MM.1S (cell line): ENCODE results near the gene YJEFN3.

Experiments used
- DNase-seq: peaks from one replicate; pipeline ENCODE4 v3.0.0-alpha.2; 2015
- H2AFZ ChIP-seq: fragments of 300-600 bp; sonication (generic); 2 replicates; pipeline ENCODE4 v1.6.0; 2016; ENCODE audit warnings: antibody characterized with exemption, low read length
- H3F3A ChIP-seq: fragments of 300-600 bp; sonication (generic); 2 replicates; pipeline ENCODE4 v1.6.1; 2016; ENCODE audit warnings: mild to moderate bottlenecking, antibody characterized with exemption, low read length, moderate library complexity, mixed read lengths; ENCODE audit not compliant: insufficient read depth
- H3K27ac ChIP-seq: fragments of 300-600 bp; sonication (generic); 2 replicates; pipeline ENCODE4 v1.5.1; 2016; ENCODE audit warnings: mild to moderate bottlenecking, low read length
- H3K27me3 ChIP-seq: fragments of 300-600 bp; sonication (generic); replicated peaks from 2 replicates; pipeline ENCODE4 v1.6.0; 2016; ENCODE audit warnings: low read length; ENCODE audit not compliant: insufficient read depth
- H3K36me3 ChIP-seq: fragments of 300-600 bp; sonication (generic); replicated peaks from 2 replicates; pipeline ENCODE4 v1.6.1; 2016; ENCODE audit warnings: mild to moderate bottlenecking, low read length, mixed read lengths; ENCODE audit not compliant: insufficient read depth
- H3K4me1 ChIP-seq: fragments of 300-600 bp; sonication (generic); 2 replicates; pipeline ENCODE4 v1.6.1; 2016; ENCODE audit warnings: low read length, mixed read lengths
- H3K4me2 ChIP-seq: fragments of 300-600 bp; sonication (generic); 2 replicates; pipeline ENCODE4 v1.6.0; 2016; ENCODE audit warnings: low read depth, low read length
- H3K4me3 ChIP-seq: fragments of 300-600 bp; sonication (generic); 2 replicates; pipeline ENCODE4 v1.5.1; 2016; ENCODE audit warnings: low read length, mixed read lengths
- H3K79me2 ChIP-seq: fragments of 300-600 bp; sonication (generic); 2 replicates; pipeline ENCODE4 v1.6.1; 2016; ENCODE audit warnings: mixed run types, low read length, mixed read lengths
- H3K9ac ChIP-seq: fragments of 300-600 bp; sonication (generic); 2 replicates; pipeline ENCODE4 v1.6.1; 2016; ENCODE audit warnings: low read length, mixed read lengths
- H3K9me2 ChIP-seq: fragments of 300-600 bp; sonication (generic); replicated peaks from 2 replicates; pipeline ENCODE4 v1.6.1; 2016; ENCODE audit warnings: mild to moderate bottlenecking, low read length, mixed read lengths; ENCODE audit not compliant: insufficient read depth
- H3K9me3 ChIP-seq: fragments of 300-600 bp; sonication (generic); replicated peaks from 2 replicates; pipeline ENCODE4 v1.6.1; 2016; ENCODE audit warnings: mild to moderate bottlenecking, low read length, mixed read lengths; ENCODE audit not compliant: insufficient read depth
- H4K20me1 ChIP-seq: fragments of 300-600 bp; sonication (generic); 2 replicates; pipeline ENCODE4 v1.6.1; 2016; ENCODE audit warnings: mild to moderate bottlenecking, low read length, moderate library complexity, mixed read lengths; ENCODE audit not compliant: insufficient read depth
- EZH2 ChIP-seq: fragments of 300-600 bp; sonication (generic); optimal IDR thresholded peaks from 2 replicates; pipeline ENCODE3; 2017; ENCODE audit warnings: low read depth, mild to moderate bottlenecking, antibody characterized with exemption, low read length, mixed read lengths
- EZH2phosphoT487 ChIP-seq: fragments of 300-600 bp; sonication (generic); IDR thresholded peaks from 2 replicates; pipeline ENCODE4 v1.6.1; 2018; ENCODE audit warnings: antibody characterized with exemption, low read length
- TF ChIP-seq, protein P1 (sequence below): fragments of 300-600 bp; sonication (generic); IDR thresholded peaks from 2 replicates; pipeline ENCODE4 v1.5.1; 2016; ENCODE audit warnings: antibody characterized with exemption, low read length, mixed read lengths

The YJEFN3 gene

DNA sequence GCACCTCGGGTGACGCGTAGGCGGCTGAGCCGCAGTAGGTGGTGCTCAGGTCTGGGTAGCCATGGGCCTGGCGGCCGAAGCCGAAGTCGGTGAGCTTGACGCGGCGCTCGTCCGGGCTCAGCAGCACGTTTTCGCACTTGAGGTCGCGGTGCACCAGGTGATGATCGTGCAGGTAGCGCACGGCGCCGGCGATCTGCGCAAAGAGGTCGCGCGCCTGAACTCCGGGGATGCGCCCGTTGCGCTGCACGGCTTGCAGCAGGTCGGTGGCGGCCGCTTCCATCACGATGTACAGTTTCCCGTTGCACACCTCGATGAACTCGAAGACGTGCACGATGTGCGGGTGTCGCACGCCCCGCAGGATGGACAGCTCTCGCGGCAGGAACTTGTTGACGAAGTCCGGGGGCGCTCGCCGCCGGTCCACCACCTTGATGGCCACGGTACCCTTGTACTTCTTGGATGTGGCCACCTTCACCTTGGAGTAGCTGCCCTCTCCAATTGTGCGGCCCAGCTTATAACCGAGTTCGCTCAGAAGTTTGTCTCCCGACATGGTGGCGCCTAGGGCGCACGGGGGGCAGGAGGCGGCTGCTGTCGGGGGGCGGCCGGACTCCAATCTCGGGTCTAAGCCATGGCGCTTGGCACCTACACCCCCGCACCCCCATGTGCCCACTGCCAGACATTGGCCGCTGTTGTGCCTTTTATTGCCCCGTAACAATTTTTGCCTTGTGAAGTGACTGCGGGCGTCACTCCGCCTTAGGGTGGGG, 13.7 kb upstream of the YJEFN3 start, which contains the start of gene TSSK6:
Gene TSSK6 (minus strand): TSS at position 668 of the 761 bp plus-strand sequence. CDS start 121 bp downstream, at position 547.
- peak within 1 kb of the TSS; percentile 51; the same call in 1 of the 2 replicates for H3K27ac ChIP-seq
- TF ChIP-seq EZH2phosphoT487: no peak
- TF ChIP-seq EZH2: no peak
- TF ChIP-seq, protein P1, sequence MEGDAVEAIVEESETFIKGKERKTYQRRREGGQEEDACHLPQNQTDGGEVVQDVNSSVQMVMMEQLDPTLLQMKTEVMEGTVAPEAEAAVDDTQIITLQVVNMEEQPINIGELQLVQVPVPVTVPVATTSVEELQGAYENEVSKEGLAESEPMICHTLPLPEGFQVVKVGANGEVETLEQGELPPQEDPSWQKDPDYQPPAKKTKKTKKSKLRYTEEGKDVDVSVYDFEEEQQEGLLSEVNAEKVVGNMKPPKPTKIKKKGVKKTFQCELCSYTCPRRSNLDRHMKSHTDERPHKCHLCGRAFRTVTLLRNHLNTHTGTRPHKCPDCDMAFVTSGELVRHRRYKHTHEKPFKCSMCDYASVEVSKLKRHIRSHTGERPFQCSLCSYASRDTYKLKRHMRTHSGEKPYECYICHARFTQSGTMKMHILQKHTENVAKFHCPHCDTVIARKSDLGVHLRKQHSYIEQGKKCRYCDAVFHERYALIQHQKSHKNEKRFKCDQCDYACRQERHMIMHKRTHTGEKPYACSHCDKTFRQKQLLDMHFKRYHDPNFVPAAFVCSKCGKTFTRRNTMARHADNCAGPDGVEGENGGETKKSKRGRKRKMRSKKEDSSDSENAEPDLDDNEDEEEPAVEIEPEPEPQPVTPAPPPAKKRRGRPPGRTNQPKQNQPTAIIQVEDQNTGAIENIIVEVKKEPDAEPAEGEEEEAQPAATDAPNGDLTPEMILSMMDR: no peak
- no peak for DNase-seq
- peak within 1 kb of the TSS; percentile 98 for H3K4me3 ChIP-seq
- no peaks in the 10 kb centered on the region for H3K27me3 ChIP-seq
- no peaks in the 10 kb centered on the region for H3K9me2 ChIP-seq
- peaks cover 3% of the 10 kb centered on the region; the same call in 1 of the 2 replicates for H3K4me1 ChIP-seq
- H4K20me1 ChIP-seq: no peaks in the 10 kb centered on the region
- H3K9me3 ChIP-seq: no peaks in the 10 kb centered on the region
- no peaks in the 10 kb centered on the region for H3K36me3 ChIP-seq
- H3K4me2 ChIP-seq: peak within 1 kb of the TSS; percentile 91
- peaks cover 33% of the 10 kb centered on the region for H3K79me2 ChIP-seq
- peaks cover 10% of the 10 kb centered on the region; the same call in 1 of the 2 replicates for H3F3A ChIP-seq
- peak within 1 kb of the TSS; percentile 87 for H3K9ac ChIP-seq
- H2AFZ ChIP-seq: peak within 1 kb of the TSS; percentile 99

DNA sequence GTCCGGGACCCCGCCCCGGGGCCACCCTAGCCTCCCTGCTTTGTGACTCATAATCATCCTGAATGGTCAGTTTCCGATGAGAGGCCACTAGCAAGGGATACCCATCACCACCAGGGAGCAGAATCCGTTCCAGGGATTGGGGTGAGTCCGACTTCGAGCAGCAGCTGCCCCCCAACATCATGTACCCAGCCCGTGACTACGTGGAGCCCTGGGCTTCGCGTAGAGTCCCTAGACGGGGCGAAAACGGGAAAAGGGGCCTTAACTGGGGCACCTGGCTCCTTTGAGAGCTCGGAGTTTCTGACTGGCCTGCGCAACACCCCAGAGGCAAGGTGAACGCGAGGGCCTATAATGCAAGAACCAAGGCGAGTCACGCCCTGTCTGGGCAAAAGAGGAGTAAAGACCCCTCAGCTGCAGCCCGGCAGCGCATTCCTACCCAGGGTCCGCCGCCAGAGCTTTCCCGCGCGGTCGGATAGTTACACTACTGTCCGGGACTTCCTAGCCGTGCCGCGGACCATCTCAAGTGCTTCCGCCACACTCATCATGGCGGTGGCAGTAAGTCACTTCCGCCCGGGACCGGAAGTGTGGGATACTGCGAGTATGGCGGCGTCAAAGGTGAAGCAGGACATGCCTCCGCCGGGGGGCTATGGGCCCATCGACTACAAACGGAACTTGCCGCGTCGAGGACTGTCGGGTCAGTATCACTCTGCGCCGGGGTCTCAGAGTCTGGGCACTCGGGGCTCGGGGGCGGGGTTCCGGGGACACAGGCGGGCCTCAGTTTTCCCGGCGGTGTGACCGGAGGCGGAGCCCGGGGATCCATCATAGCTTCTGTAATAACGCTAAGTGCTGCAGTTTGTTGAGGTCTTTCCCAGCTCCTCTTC, 12.8 kb upstream of the YJEFN3 start, which contains the start of gene NDUFA13:
Gene NDUFA13 (plus strand): TSS at position 584 of the 878 bp plus-strand sequence. CDS start 14 bp downstream, at position 598.
- Histone ChIP-seq H3K4me3 (peak within 1 kb of the TSS; percentile 98), H3K4me2 (peak within 1 kb of the TSS; percentile 91), H4K20me1 (no peaks in the 10 kb centered on the region), H2AFZ (peak within 1 kb of the TSS; percentile 99), H3K36me3 (no peaks in the 10 kb centered on the region), H3K9me3 (no peaks in the 10 kb centered on the region), H3K9ac (peak within 1 kb of the TSS; percentile 87), H3K4me1 (peaks cover 3% of the 10 kb centered on the region; the same call in 1 of the 2 replicates), H3F3A (peaks cover 10% of the 10 kb centered on the region; the same call in 1 of the 2 replicates), H3K79me2 (peaks cover 41% of the 10 kb centered on the region), H3K27me3 (no peaks in the 10 kb centered on the region), H3K9me2 (no peaks in the 10 kb centered on the region), H3K27ac (peak within 1 kb of the TSS; percentile 51; the same call in 1 of the 2 replicates)
- DNase-seq: peak; percentile 91
- TF ChIP-seq EZH2phosphoT487 (no peak), EZH2 (no peak)
- TF ChIP-seq, protein P1: no peak

DNA sequence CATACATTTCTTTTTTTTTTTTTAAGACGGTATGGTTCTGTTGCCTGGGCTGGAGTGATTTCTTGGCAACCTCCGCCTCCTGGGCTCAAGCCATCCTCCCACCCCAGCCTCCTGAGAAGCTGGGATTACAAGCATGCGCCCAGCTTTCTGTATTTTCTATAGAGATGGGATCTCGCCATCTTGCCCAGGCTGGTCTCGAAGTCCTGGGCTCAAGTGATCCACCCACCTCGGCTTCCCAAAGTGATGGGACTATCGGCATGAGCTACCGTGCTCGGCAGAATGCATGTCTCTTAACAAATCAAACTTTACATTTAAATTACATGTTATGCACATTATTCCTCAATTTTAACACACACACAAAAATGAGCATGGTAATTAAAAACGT, 11.5 kb upstream of the YJEFN3 start:
- H3K9ac ChIP-seq: no peak overlapping the region
- H3K4me1 ChIP-seq: peaks cover 3% of the 10 kb centered on the region; the same call in 1 of the 2 replicates
- H3K9me3 ChIP-seq: no peaks in the 10 kb centered on the region
- peaks cover 46% of the 10 kb centered on the region for H3K79me2 ChIP-seq
- TF ChIP-seq EZH2phosphoT487: no peak
- no peak for TF ChIP-seq EZH2
- peak overlapping the region; percentile 91; the same call in 1 of the 2 replicates for H3K4me2 ChIP-seq
- peaks cover 10% of the 10 kb centered on the region; the same call in 1 of the 2 replicates for H3F3A ChIP-seq
- H3K27me3 ChIP-seq: no peaks in the 10 kb centered on the region
- DNase-seq: no peak
- no peaks in the 10 kb centered on the region for H3K9me2 ChIP-seq
- H3K4me3 ChIP-seq: no peak overlapping the region
- H2AFZ ChIP-seq: no peak overlapping the region
- no peaks in the 10 kb centered on the region for H4K20me1 ChIP-seq
- no peaks in the 10 kb centered on the region for H3K36me3 ChIP-seq
- H3K27ac ChIP-seq: no peak overlapping the region
